Spleen (tissue), 11 donors: Measurements from ENCODE around the gene TRMT2A. TPM values are rescaled to one million over a fixed set of nuclear protein-coding genes. Genes with fewer than 3 reads are reported as not detected.
A peak's percentile ranks its signal among the peaks of the same experiment; 100 is the strongest.

Experiments
- DNase-seq: peaks from one replicate; pipeline ENCODE4 v3.0.0-alpha.2; 2020
- H3K27ac ChIP-seq, 8 donors: fragments of 200-600 bp; sonication (generic) in 7 of 8; 1 replicate in 4 of 8; 2 replicates in 4 of 8; pipeline versions ENCODE4 v1.5.0 to v1.8.0; 2016 to 2021; ENCODE audit warnings: inconsistent platforms in 4 of 8, mild to moderate bottlenecking in 4 of 8, moderate library complexity in 1 of 8
- H3K27me3 ChIP-seq, 7 donors: fragments of 200-600 bp; sonication (generic) in 6 of 7; replicated peaks in 1 of 7; 1 replicate in 4 of 7; 2 replicates in 3 of 7; pipeline versions ENCODE4 v1.5.0 to v1.8.0; 2016 to 2021; ENCODE audit warnings: inconsistent platforms in 3 of 7, mild to moderate bottlenecking in 1 of 7
- H3K36me3 ChIP-seq, 6 donors: fragments of 200-600 bp; sonication (generic) in 5 of 6; 1 replicate in 4 of 6; 2 replicates in 2 of 6; pipeline versions ENCODE4 v1.5.0 to v1.8.0; 2016 to 2021; ENCODE audit warnings: inconsistent platforms in 2 of 6
- H3K4me1 ChIP-seq, 6 donors: fragments of 200-600 bp; sonication (generic) in 5 of 6; 1 replicate in 3 of 6; 2 replicates in 3 of 6; pipeline versions ENCODE4 v1.5.0 to v1.8.0; 2016 to 2021; ENCODE audit warnings: inconsistent platforms in 3 of 6
- H3K4me3 ChIP-seq, 8 donors: fragments of 200-600 bp; sonication (generic) in 7 of 8; 1 replicate in 4 of 8; 2 replicates in 4 of 8; pipeline versions ENCODE4 v1.5.0 to v1.8.0; 2016 to 2021; ENCODE audit warnings: inconsistent platforms in 4 of 8, mild to moderate bottlenecking in 4 of 8, moderate library complexity in 2 of 8
- H3K9me3 ChIP-seq, 8 donors: fragments of 200-600 bp; sonication (generic) in 7 of 8; 1 replicate in 4 of 8; 2 replicates in 4 of 8; pipeline versions ENCODE4 v1.5.0 to v1.8.0; 2016 to 2021; ENCODE audit warnings: inconsistent platforms in 4 of 8
- CTCF ChIP-seq, 11 experiments: fragments of 200-600 bp in 7 of 11; fragments of 450-650 bp in 4 of 11; sonication (generic) in 4 of 11; IDR thresholded peaks in 8 of 11; conservative IDR thresholded peaks in 3 of 11; 1 replicate in 7 of 11; 2 replicates in 4 of 11; pipeline versions ENCODE4 v1.4.0 to v1.8.0; 2016 to 2021; ENCODE audit warnings: antibody characterized with exemption in 11 of 11, inconsistent platforms in 4 of 11, mild to moderate bottlenecking in 1 of 11
- POLR2A ChIP-seq, 3 donors: fragments of 450-650 bp; IDR thresholded peaks; one replicate each; pipeline ENCODE4 v1.5.1; 2017; ENCODE audit warnings: antibody characterized with exemption in 3 of 3, mild to moderate bottlenecking in 1 of 3
- POLR2AphosphoS5 ChIP-seq, 3 donors: sonication (generic); formaldehyde crosslinking; IDR thresholded peaks; one replicate each; pipeline ENCODE4 v1.5.1; 2017; ENCODE audit warnings: antibody characterized with exemption in 3 of 3
- WGBS, 5 donors: extraction: QIAGEN DNeasy Blood & Tissue Kit in 3 of 5; methylation state at CpG; one replicate each; pipeline versions ENCODE4 v1.1.5 to v1.1.7; 2013 to 2018; 5-methylcytosine and 5-hydroxymethylcytosine counted together
- intact Hi-C: fragments of 100-400 bp; cut with DNase I; formaldehyde crosslinking; loops from one replicate; pipeline ENCODE4 v1.15.0; 2023; ENCODE audit warnings: low total_unique reads
- polyA plus RNA-seq, 3 donors: library from polyadenylated mRNA; stranded (reverse); fragments of 200-250 nt; gene quantifications; one replicate each; pipeline ENCODE4 v1.2.1, GENCODE V29; 2013
- total RNA-seq, 7 donors: library from RNA; depleted of rRNA in 3 of 7; stranded (reverse); fragments of >200 nt in 3 of 7; fragmentation: NEBNext Ultra II Directional in 4 of 7; extraction: Animal tissue kit (Norgen Biotek cat#: 25700) in 4 of 7; gene quantifications; one replicate each; pipeline versions ENCODE4 v1.1.0 to v1.2.1, GENCODE V29; 2016 to 2021
- donor health status: healthy with polysubstance abuse.
- donor health status: DM: no; HTN: no; CAD: no; lungs with moderate emphysema.
- donor health status: DM: no; HTN: no; CAD: no.
- donor health status: Bipolar disorder and iron deficiency.
- donor health status: healthy.
- donor health status: DM: no; HTN: no; CAD: no.
- donor health status: DM: yes; HTN: yes; CAD: no.

Gene TRMT2A
- total and polyA plus RNA-seq, 10 donors, result 70.4 to 142 (median 79.5) TPM

- TF ChIP-seq POLR2AphosphoS5 (IDR thresholded peaks at IDR 0.05), result no peak
- TF ChIP-seq CTCF (IDR thresholded peaks at IDR 0.05 in 8 of 11, conservative IDR thresholded peaks at IDR 0.05 in 3 of 11), result no peak
- TF ChIP-seq POLR2A (IDR thresholded peaks at IDR 0.05), result no peak
- no peak overlapping the region for H3K27ac ChIP-seq
- H3K4me1 ChIP-seq, result peaks cover 0 to 39% (median 14%) of the 10 kb centered on the region in 6 donors
- no peak for DNase-seq
- WGBS, 5 donors, result 98 to 100% (median 99%) methylated on average over 2 of the region's 2 CpGs
- intact Hi-C loops, result no loop called here
- no peaks in the 10 kb centered on the region for H3K27me3 ChIP-seq
- H3K4me3 ChIP-seq, result no peak overlapping the region
- H3K36me3 ChIP-seq, result peaks cover 0 to 100% (median 86%) of the 10 kb centered on the region in 6 donors
- peaks cover 0 to 8% (median 2%) of the 10 kb centered on the region in 8 donors for H3K9me3 ChIP-seq
Measured at GRCh38 chr22:20096574-20097420, 20.2 kb downstream of the TRMT2A start.

- 85 to 95% (median 88%) methylated on average over 4 of the region's 4 CpGs for WGBS, 5 donors
- no peak for DNase-seq
- TF ChIP-seq CTCF (IDR thresholded peaks at IDR 0.05 in 8 of 11, conservative IDR thresholded peaks at IDR 0.05 in 3 of 11) (no peak), POLR2A (IDR thresholded peaks at IDR 0.05) (no peak), POLR2AphosphoS5 (IDR thresholded peaks at IDR 0.05) (no peak)
- Histone ChIP-seq H3K36me3 (peaks cover 0 to 100% (median 90%) of the 10 kb centered on the region in 6 donors), H3K27me3 (no peaks in the 10 kb centered on the region), H3K9me3 (peaks cover 0 to 8% (median 2%) of the 10 kb centered on the region in 8 donors), H3K4me1 (peaks cover 0 to 48% (median 26%) of the 10 kb centered on the region in 6 donors), H3K4me3 (no peak overlapping the region), H3K27ac (no peak overlapping the region)
- intact Hi-C loops, result no loop called here
Measured at GRCh38 chr22:20095521-20095920, 21.5 kb downstream of the TRMT2A start.

- Histone ChIP-seq H3K4me1 (peaks cover 0 to 45% (median 24%) of the 10 kb centered on the region in 6 donors), H3K36me3 (peaks cover 3 to 100% (median 91%) of the 10 kb centered on the region in 6 donors), H3K27ac (no peak overlapping the region), H3K4me3 (no peak overlapping the region), H3K27me3 (no peaks in the 10 kb centered on the region), H3K9me3 (peaks cover 0 to 8% (median 2%) of the 10 kb centered on the region in 8 donors)
- DNase-seq, result peak; percentile 64
- intact Hi-C loops, result no loop called here
- WGBS, 5 donors, result 94 to 97% (median 96%) methylated on average over 14 to 15 of the region's 15 CpGs
- TF ChIP-seq POLR2A (IDR thresholded peaks at IDR 0.05) (no peak), CTCF (IDR thresholded peaks at IDR 0.05 in 8 of 11, conservative IDR thresholded peaks at IDR 0.05 in 3 of 11) (no peak), POLR2AphosphoS5 (IDR thresholded peaks at IDR 0.05) (no peak)
Measured at GRCh38 chr22:20094197-20094807, 22.7 kb downstream of the TRMT2A start.
